B cell (primary cell): ENCODE data around the gene NACAD.

Source experiments
- EZH2 ChIP-seq: IDR thresholded peaks from 2 replicates; pipeline ENCODE4 v1.6.1; 2012; ENCODE audit warnings: borderline replicate concordance, low read depth, mild to moderate bottlenecking, moderate library complexity, low read length; ENCODE audit not compliant: insufficient read depth, poor library complexity, severe bottlenecking
- TF ChIP-seq, protein P1 (sequence below): fragments of 200-600 bp; IDR thresholded peaks from one replicate; pipeline ENCODE4 v1.8.0; 2022; ENCODE audit warnings: antibody characterized with exemption, mild to moderate bottlenecking

DNA sequence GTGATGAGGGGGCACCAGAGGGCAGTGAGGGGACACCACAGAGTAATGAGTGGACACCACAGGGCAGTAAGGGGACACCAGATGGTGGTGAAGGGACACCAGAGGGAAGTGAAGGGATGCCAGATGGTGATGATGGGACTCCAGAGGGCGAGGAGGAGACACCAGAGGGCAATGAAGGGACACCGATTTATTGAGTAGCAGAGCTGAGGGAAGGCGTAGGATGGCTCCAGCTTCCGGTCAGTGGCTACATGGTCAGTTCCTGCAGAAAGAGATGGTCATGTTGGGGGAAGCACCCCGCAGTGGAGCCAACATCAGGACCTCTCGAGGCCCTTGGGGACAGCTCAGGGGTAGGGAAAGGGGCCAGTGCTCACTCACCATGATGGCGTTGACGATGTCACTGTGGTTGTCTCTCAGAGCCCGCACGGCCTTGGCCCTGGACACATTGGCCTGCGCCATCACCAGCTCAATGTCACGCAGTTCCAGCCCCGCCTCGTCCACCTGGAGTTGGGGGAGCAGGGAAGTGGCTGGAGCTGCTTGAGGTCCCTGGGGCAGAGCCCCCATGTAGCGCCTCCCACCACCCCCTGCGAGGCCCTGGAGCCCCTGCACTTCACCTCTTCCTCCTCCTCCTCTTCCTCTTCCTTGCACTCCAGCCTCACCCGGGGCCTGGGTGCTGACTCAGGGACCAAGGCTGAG lies 8.4 kb downstream of the NACAD start:
- TF ChIP-seq, protein P1, sequence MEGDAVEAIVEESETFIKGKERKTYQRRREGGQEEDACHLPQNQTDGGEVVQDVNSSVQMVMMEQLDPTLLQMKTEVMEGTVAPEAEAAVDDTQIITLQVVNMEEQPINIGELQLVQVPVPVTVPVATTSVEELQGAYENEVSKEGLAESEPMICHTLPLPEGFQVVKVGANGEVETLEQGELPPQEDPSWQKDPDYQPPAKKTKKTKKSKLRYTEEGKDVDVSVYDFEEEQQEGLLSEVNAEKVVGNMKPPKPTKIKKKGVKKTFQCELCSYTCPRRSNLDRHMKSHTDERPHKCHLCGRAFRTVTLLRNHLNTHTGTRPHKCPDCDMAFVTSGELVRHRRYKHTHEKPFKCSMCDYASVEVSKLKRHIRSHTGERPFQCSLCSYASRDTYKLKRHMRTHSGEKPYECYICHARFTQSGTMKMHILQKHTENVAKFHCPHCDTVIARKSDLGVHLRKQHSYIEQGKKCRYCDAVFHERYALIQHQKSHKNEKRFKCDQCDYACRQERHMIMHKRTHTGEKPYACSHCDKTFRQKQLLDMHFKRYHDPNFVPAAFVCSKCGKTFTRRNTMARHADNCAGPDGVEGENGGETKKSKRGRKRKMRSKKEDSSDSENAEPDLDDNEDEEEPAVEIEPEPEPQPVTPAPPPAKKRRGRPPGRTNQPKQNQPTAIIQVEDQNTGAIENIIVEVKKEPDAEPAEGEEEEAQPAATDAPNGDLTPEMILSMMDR, result no peak
- no peak for TF ChIP-seq EZH2
